Stimulated activated CD8-positive, alpha-beta memory T cell treated with anti-CD3 and anti-CD28 coated beads, Interleukin-4, amount 100 ng/mL, for 4 hours (primary cell): Measurements from ENCODE around the gene NINJ1.
"Not testable (repeated sequence)": the region's sequence is repeated elsewhere in the genome, so short reads cannot be mapped to it uniquely, and the experiment has no call there.

Source experiments
- DNase-seq, 2 donors: peaks; one replicate each; pipeline ENCODE4 v3.0.0-alpha.2; 2020; ENCODE audit warnings: low read depth in 2 of 2, low spot score in 1 of 2

Gene NINJ1

DNA sequence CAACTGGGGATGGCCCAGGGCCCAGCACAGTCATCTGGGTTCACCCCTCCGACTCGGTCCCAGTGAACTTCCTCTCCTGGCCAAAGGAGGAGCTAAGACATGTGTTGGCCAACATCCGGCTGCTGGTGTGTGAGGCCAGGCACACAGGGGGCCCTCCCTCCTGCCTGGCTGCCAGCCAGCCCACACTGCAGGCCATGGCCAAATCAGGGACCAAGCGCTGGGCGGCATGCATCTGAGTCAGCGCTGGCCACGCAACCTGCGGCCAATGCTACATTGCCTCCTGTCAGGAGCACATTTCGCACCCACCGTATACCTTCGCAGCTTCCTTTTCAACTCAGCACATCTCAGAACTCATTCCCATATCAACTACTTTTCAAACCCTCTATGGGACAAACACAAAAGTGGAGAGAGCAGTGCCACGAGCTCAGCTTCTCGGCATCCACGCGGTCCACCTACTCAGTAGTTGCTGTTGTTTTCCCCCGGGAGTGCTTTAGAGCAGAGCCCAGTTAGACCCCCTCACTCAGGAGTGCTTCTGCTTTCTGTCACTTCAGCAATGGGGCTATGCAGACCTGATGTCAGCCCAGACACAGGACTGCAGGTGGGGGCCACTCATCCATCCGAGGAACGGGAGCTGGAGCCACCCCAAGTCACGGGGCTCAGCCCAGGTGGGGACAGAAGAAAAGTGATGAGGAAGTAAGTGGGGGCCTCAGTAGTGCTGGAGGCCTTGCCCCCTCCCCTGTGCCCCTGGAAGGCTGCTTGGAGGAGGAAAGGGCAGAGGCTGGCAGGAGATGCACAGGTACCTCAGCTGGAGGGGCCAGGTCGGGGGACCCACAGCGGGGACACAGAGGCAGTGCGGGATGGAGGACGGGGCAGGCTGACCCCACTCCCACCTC lies 13.9 kb downstream of the NINJ1 start:
- no peak for DNase-seq

DNA sequence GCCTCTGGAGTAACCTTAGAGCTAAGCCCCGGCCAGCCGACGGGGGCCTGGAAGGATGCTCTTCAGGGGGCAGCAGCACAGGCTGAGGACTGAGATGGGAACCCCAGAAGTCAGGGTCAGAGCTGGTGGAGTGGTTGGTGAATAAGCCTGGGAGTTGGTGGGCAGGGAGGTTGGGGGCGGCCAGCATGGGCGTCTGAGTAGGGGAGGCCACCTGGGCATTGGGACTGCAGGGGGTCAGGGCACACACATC lies 14.4 kb downstream of the NINJ1 start:
- DNase-seq, result no peak

DNA sequence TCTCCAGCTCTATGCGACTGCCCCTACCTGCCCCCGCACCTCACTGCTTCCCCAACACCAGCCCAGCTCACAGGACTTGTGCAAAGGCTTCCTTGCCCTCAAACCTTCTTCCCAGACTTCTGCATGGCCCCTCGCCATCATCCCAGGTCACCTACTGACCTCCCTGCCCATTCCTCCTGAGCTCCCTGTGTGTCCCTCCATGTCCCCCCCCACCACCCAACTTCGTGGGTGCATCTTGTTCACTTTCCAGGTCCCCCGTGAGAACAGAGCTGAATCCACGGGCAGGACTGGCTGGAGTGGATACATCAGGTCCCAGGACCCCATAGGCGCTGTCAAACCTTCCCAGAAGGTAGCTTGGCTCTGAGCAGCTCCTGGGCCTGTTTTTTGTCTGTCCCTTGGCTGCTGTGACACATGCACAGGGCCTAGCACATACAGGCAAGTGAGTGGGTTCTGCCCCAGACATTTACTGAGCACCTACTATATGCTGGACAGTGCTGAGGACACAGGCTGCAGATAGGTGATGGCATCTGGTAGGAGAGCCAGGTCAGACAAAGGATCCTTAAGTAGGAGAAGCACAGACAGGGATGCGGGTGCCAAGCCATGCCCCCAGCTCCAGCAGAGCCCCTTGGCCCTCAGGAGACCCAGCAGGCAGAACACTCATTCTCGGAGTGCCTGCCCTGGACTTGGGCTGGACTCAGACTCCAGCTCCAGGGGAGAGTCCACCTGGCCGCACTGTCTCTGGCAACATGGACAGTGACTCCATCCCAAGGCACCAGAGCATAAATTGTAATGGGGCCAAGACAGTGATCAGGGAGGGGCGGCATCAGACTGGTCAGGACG lies 15.0 kb downstream of the NINJ1 start:
- DNase-seq, result no peak

DNA sequence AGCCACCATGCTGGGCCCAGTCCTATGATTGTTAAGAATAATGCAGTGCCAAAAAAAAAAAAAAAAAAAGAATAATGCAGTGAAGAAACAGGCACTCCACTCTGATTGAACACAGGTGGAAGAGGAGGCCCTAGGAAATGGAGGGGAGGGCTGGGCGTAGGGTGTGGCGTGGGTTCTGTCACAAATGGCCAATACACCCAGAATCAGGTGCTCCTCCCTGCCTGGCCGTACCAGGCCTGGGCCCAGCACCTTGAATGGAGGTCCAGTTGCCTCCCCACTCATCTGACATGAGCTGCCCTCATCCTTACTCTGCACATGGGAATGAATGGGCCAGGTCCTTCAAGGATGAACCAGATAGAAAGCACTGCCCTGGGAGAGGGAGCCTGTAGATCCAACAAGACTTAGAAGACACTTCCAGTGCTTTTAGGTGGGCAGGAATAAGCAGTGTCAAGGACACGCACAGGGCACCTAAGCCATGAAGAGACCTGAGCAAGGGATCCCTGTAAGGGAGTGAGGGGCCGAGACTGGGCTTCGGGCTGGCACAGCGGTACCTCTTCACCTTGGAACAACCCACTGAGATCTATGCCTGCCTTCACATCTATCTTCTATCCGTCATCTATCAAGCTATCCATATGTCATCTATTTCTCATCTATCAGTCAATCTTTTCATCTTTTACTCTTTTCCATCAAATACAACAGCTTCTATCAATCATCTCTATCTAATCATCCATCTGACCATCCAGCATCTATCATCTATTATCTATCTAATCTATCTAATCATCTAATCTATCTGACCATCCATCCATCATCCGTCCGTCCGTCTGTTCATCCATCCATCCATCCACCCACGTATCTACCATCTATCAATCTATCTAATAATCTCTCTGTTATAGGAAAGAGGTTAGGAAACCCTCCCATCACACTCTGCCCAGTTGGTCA lies 15.9 kb downstream of the NINJ1 start:
- DNase-seq, result no peak

DNA sequence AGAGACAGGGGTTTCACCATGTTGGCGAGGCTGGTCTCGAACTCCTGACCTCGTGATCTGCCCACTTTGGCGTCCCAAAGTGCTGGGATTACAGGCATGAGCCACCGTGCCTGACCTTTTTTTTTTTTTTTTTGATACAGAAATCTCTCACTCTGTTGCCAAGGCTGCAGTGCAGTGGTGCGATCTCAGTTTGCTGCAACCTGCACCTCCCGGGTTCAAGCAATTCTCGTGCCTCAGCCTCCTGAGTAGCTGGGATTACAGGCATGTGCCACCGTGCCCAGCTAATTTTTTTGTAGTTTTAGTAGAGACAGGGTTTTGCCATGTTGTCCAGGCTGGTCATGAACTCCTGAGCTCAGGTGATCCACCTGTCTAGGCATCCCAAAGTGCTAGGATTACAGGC lies 16.5 kb downstream of the NINJ1 start:
- DNase-seq, result not testable (repeated sequence)

DNA sequence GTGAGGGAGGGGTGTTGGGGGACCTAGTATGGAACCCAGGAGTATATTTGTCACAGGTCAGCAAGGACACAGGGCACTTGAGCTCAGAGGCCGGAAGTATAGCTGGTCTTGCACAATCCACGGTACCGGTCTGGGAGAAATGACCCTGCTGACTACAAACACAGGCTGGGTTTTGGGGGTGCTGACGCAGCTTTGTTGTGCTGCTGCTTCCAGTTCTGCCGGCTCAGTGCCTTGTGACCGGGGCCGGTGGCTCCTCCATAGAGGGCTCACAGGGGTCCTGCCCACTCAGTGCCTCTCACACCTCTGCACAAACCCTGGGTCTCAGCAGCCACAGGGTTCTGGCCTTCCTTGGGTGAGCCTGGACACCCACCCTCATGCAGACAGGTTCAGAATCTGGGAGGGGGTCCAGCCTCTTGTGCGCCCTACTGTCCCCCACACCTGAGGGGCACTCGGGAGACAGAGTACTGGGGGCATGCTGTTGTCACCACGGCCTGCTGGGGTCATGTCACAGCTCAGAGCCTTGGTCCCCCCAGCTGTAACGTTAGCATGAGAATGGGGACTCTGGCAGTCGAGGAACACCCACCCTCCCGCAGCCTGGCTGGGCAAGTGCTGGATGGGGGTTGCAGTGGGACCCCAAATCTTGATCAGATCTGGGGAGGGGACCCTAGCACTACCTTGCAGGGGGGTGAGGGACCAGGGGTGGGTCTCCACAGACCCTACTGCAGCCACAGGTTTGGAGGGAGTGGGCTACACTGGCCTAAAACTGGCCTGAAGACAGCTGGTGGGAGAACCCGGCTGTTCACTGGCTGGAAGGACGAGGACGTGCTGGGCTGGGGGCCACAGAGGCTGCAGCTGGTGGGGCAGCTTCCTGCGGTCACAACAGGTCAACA lies 17.7 kb downstream of the NINJ1 start:
- DNase-seq, result no peak

DNA sequence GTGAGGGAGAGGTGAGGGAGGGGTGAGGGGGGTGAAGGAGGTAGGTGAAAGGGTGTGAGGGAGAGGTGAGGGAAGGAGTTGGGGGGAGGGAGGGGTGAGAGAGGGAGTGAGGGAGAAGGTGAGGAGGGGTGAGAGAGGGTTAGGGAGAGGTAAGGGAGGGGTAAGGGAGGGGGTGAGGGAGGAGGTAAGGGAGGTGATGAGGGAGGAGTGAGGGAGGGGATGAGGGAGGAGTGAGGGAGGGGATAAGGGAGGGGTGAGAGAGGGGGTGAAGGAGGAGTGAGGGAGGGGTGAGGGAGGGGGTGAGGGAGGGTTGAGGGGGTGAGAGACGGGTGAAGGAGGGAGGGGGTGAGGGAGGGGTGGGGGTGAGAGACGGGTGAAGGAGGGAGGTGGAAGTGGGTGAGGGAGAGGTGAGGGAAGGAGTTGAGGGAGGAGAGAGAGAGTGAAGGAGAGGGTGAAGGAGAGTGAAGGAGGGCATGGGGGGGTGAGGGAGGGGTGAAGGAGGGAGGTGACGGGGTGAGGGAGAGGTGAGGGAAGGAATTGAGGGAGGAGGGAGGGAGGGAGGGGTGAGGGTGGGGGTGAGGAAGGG lies 18.5 kb downstream of the NINJ1 start:
- no peak for DNase-seq

DNA sequence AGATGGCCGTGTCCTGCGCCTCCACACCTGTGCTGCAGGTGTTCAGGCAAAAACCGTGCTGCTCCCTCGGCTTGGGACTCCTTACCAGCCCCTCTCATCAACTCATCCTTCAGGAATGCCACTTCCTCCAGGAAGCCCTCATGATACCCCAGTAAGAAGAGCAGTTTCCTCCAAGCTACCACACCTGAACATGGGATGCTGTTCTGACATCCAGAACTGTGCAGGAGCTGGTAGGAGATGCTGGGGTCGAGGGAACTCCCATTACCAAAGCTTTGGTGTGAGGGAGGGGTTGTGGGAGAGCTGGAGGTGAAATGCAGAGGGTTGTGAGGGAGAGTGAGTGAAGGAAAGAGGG lies 19.1 kb downstream of the NINJ1 start:
- no peak for DNase-seq

DNA sequence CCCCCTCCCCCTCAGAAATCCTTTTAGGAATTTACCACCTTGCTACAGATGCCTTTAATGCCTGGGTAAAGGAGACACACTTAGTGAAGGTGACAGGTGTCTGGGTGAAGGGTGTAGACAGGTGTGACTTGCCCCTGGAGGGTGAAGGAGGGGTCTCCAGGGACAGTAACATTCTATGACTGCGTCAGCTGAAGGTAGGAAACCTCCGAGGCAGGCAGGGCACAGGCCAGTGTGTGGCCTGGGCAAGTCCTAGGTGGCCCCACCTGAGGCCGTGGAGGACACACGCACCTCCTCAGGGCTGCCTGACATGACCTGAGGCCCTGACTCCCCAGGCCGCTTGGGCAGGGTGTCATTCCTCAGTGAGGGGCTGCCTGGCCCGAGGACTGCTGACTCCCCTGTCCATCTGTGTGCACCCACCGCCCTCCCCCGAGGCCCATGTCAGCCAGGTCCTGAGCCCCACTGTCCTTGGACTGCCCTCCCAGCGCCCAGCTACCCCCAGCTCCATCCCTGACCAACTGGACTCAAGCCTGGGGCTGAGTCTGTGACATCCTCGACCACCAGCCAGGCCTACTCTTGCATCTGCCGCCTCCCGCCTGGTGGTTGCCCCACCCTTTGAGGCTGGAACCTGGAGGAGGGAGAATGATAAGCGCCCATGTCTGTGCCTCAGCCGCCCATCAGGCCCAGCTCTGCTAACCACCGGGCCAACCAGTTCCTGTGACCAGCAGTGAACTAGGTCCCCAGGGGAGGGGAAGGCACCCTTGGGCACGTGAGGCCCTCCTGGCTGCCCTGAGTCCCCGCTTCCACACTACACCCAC lies 19.7 kb downstream of the NINJ1 start:
- no peak for DNase-seq

DNA sequence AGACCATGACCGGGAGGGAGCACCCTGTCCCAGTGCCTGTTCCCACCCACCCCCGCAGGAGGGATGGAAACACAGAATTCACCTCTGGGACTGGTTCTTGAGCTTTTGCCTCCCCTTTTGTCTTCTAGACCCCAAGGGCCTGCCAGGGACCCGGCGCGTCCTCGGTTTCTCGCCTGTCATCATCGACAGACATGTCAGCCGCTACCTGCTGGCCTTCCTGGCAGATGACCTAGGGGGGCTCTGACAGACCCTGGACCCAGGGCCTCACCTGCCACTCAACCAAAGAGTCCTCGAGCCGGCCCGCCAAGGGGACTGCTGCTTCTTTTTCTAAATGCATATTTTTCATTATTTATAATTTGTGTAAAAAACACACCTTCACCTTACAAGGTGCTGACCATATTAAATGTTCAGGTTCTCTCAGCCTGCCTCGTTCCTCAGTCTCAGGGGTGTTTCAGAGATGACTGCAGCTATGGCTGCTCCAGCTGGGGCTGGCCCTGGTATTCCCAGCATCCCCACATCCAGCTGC lies 21.1 kb downstream of the NINJ1 start:
- DNase-seq, result no peak

DNA sequence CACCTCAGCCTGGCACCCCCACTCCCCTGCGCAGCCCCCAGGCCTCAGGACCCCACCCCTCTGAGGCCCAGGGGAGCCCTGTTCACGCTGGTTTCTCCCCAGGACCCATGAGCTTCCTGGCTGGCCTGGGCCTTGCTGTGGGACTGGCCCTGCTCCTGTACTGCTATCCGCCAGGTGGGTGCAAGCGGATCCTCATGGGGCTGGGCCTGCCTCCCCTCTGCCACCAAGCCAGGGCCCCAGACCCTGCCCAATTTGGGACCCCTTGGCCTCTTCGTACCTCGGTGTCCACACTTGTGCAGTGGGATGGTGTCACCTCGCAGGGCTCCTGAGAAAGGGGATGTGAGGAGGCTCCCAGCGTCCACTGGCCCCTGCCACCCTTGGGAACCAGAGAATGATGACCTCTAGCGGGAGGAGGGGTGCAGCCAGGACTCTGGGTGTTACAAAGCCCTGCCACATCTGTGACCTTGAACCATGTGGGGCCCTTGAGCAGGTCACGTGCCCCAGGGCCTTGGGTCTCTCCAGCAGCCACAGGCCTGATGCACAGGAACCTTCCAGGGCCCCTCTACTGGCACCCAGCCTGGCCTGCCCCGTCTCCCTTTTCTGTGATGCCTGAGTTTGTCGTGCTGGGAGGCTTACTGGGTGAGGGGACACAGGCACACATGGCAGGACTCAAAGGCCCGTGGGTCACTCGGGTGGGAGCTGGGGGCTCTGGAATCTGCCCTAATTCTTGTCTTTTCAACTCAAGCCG lies 21.8 kb downstream of the NINJ1 start:
- no peak for DNase-seq

DNA sequence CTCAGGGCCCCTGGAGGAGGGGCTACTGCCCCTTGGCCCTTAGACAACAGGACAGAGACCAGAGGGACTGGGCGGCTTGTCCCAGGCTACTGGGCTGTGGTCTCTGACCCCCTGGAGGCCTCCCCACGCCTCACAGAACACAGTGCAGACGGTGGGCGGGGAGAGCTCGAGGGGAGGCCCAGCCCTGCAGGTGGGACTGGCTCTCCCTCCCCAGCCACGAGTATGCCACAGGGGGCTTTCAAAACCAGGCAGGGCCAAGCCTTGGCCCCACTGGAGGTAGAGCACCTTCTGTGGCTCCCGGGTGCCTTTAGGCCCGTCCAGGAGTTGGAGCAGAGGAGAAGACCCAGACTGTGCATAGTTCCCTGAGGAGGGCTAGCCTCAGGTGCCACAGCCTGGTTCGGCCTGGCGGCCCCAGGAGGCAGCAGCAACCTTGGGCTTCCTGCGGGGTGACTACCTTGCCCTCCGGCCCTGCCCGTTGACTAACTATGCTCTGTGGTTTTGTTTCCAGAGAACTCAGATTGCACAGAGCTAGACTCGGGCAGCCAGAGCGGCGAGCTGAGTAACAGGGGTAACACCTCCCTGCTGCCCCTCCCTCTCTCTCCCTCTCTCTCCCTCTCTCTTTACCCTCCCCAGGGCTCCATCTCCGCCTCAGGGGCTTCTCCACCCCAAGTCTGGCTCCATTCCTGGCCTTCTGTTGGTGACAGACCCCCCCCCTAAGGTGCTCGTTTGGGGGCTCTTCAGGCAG lies 22.5 kb downstream of the NINJ1 start:
- no peak for DNase-seq

DNA sequence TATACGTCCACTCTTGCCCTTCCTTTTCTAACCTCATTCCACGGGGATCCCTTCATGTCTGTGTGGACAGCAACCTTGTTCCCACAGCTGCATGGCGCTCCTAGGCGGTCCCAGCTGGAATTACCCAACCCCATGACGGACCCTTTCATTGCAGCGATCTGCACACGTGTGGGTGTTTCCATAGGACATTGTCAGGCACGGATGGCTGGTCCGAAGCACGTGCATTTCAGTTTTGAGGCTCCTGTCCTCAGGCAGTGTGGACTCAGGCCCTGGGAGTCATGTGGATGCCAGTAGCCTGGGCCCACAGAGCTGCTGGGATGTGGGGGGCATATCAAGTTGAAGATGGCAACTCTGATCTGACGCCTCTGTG lies 23.1 kb downstream of the NINJ1 start:
- DNase-seq, result no peak

DNA sequence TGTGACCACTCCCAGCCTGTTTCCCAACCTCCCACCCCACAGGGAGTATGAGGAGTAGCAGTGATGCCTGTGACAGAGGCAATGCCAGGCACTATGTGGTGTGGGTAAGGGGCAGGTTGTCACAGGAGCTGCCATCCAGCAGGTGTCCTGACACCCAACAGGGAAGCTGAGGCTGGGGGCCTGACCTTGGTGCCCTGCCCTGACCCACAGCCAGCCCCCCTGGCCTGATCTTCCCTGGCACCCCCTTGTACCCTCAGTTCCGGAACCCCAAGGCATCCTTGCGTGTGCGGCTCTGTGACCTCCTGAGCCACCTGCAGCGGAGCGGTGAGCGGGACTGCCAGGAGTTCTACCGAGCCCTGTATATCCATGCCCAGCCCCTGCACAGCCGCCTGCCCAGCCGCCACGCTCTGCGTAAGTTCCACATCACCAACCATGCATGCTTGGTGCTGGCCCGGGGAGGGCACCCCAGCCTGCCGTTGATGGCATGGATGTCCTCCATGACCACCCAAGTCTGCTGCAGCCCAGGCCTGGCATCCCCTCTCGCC lies 23.7 kb downstream of the NINJ1 start:
- DNase-seq, result no peak

DNA sequence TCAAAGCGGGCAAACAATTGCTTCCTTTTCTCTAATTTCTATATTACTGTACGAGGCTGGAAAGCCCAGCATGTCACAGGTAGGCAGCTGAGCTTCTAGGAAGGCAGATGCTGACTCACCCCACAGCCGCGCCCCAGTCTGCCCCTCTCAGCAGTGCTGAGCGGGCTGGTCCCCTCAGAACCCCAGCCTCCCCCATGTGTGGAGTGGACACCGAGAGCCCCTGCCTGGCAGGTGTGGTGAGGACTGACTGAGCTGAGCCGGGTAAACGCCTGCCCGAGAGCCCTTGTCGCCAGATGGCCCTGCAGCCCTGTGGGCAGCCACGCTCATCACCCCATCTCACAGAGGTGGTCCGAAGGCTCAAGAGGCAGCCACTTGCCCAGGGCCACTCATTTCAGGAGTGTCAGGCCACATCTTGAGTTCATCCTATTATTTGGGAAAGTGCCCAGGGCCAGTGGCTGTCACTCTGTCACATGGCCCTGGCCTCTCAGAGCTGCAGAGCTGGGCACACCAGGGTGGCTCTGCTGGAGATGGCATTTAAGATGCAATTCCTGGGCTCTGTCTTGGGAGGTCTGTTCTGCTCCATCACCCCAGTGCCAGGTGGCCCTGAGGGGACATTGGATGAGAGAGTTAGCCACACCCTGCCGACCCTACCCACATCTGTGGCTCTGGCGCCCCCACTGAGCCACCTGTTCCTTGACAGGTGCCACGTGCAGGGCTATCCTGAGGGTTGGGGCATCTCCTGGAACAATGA lies 25.6 kb downstream of the NINJ1 start:
- DNase-seq, result no peak

DNA sequence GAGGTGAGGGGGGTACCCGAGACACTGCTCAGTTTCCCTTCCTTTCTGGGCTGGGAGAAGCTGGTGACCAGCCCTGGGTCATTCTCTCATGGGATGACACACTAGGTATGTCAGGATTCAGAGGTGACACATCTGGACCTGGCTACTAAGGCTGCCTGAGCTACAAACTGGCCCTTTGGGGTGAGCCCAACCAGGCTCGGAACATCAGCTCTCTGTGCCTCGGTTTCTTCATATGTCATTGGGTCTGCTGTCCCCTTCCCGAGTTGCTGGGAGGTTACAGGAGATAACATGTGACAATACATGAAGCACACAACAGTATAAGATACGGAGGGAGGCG lies 26.3 kb downstream of the NINJ1 start:
- no peak for DNase-seq
